GM21515 (cell line): Measurements from ENCODE around the gene C15orf39.
"Not testable (repeated sequence)": the region's sequence is repeated elsewhere in the genome, so short reads cannot be mapped to it uniquely, and the experiment has no call there.

ENCODE experiments used
- ATAC-seq: cut with Tn5 transposase; IDR thresholded peaks from one replicate; pipeline ENCODE4 v1.9.1; 2021; ENCODE audit not compliant: unreplicated experiment

C15orf39 gene

DNA sequence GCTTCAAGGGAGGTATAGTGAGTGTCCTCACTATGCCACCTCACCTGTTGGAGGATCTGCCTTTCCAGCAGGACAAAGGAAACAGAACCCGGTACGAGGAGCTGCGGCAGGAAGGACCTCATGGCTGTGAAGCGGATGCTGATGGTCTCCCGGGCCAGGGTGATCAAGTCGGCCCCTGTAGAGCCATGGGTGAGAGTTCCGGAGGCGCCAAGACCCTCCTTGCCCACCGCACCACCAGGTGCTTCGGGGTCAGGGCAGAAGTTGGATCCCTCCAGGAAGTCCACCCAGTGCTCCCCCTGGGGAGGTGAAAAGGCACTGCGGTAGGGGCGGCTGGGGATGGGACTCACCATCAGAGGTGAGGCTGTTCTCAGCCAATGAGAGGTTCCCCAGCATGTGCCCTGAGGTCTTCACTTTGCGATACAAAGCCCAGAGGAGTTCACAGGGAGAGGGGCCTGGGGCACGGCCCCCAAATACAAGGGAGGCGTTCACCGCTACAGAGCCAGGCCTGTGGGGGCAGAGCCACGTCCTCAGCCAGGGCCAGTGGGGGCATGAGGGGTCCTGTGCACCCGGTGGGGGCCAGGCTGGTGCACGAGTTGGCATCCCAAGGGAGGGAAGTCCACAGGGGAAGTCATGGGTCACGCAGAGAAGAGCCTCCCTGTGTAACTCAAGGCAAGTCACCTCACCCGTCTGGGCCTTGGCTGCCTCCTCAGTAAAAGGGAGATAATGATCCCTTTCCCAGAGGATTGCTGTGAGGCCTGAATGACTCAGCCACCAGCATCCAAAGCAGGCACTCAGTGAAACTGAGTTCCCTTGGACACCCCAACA lies 27.7 kb downstream of the C15orf39 start:
- ATAC-seq: no peak

DNA sequence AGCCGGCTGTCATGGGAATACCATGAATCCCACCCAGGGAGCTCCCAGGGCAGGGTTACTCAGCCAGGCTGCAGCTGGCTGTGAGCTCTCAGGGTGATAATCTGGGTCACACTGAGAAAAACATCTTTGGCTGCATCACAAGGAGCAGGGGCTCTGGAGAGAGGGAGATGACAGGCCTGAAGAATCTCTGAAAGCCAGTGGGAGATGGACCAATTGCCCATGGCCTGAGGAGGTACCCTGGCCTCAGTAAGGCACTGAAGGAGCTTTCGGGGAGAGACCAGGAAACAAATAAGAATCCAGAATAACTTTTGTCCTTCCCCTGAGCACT lies 28.3 kb downstream of the C15orf39 start:
- no peak for ATAC-seq

- no peak for ATAC-seq
These were observed 29.1 kb downstream of the C15orf39 start for GRCh38 chr15:75230551-75231371.

DNA sequence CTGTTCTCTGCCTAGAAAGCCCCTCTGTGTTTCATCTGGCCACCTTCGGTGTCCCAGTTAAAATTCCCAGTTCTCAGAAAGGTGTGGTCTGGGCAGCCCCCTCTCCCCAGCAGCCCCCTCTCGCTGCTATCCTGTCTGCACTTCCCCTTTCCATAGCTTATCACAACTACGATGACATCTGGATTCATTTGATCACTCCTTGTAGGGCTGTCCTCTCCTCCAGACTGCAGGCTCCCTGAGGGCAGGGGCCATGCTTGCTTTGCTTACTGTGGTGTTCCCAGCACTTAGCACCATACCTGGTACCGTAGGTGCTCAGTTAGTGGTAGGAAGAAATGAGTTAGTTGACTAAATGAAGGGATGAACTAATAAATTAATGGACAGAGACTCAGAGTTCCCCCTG lies 30.2 kb downstream of the C15orf39 start:
- ATAC-seq: no peak

- ATAC-seq: no peak
These were observed 30.7 kb downstream of the C15orf39 start for GRCh38 chr15:75232252-75232813.

DNA sequence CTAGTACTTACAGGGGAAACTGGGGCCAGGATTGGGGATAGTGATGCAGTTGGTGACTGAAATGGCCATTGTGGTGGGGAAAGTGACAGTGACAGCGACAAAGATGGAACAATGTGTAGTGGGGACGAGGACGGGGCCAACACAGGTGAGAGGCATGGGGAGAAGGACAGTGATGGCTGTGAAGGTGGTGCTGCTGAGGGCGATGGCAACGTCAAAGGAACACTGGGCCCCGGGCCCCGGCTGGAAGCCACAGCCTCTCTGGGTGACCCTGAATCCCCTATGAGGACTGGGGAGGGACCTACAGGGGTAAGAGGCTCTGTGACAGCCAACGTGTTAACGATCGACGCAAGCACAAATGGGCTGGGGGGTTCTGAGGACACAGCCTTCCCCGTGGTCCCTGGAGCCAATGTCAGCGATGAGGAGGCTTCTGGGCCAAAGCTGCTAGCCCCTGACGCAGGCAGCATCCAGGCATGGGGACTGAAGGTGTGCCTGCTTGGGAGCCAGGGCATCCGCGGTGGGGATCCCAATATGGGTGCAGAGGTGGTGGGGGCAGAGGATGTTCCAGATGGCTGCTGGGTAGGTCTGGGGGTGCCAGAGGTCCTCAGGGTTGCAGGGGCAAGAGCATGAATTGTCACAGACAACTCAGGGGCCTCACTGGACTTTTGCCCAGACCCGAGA lies 31.3 kb downstream of the C15orf39 start:
- ATAC-seq: no peak

DNA sequence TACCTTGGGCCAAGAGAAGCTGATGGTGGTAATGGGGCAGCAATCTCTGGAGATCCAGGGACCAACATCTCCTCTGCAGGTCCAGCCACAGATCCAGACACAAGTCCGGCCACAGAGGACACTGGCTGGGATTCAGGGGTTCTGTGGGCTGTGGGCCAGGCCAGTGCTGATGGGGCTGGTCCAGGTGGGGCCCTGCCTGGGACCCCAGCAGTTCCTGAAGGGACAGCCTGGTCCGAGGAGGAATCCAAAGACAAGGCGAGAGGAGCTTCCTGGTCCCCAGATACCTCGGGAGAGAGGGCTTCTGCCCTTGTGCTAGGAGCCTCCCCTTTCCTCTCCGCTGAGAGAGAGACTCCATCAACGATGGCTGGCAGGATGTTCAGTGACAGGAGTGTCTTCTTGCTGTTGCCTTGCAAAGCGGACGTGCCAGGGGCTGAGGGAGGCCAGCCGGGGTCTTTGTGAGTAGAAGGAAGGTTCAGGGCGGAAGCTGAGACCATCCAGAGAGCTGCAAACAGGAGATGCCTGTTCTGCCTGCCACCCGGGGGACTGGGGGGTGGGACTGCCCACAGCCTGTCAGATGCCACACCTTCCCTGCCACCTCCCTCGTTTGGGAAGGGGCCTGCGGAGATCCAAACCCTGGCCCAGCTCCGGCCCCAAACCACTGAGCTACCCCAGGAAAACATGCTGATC lies 32.0 kb downstream of the C15orf39 start:
- no peak for ATAC-seq

DNA sequence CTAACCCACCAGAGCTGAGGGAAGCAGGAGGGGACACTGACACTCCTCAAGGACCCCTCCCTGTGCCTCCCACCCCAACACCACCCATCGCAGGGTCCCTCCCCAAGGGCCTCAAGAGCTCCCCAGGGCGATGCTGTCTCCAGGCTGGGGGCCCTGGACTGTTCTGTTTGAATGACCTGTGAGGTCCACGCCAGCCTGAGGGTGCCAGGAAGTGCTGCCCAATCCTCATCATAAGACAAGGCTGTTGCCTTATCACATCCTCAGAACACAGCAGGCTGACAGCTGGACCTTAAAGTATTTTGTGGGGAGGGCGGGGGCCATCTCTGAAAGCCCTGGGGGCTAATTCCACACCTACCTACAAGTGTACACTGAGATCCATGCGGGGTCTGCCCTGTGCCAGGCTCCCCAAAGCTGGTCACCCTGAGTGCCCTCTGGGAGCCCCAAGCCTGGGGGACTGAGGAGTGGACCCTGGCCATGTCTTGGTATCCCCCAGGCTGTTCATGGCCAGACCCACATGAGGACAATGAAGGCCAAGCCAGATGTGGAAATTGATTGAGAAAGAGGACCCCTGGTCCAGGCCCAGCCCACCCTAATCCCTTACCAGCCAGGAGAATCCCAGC lies 32.6 kb downstream of the C15orf39 start:
- ATAC-seq: no peak

- no peak for ATAC-seq
These were observed 33.5 kb downstream of the C15orf39 start for GRCh38 chr15:75235051-75235673.

- no peak for ATAC-seq
These were observed 34.4 kb downstream of the C15orf39 start for GRCh38 chr15:75235760-75236729.

- no peak for ATAC-seq
These were observed 35.8 kb downstream of the C15orf39 start for GRCh38 chr15:75237316-75237982.

GRCh38 chr15:75238150-75238549 lies 36.5 kb downstream of the C15orf39 start:
- ATAC-seq: no peak

DNA sequence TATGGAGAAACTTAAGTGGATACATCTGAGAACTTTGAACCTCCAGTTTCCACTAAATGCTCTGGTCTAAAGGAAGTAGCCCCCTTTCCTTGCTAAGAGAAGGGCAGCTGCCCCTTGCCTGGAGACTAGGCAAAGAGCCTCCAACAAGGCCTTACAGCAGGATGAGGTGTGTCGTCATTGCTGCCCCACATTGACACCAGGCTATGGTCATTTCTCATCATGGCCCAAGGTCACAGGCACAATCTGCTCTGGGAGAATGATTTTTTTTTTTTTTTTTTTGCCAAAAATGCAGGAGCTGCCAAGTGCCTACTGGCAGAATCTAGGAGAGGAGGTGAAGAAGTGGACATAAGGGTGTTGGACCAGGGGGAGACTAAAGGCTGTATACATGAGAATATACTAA lies 44.1 kb downstream of the C15orf39 start:
- ATAC-seq: not testable (repeated sequence)

DNA sequence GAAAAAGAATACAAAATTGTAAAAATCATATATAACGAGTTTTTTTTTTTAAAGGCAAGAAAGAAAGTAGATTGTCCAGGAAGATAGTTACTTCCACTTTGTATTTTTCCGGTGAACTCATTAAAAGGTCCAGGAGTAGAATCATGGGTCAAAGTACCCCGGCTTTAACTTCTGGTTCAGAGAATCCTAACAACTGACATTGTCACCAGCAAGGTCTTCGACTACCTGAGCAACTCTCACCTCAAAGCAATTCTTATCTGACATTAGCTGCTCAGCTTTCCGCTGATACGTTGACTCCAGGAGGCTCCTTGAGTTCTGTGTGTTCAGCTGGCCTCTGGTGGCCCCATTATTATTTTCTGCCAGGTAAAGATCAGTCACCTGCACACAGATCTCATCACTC lies 47.3 kb downstream of the C15orf39 start:
- ATAC-seq: not testable (repeated sequence)

- no peak for ATAC-seq
These were observed 48.0 kb downstream of the C15orf39 start for GRCh38 chr15:75249726-75250125.

- not testable (repeated sequence) for ATAC-seq
These were observed 49.7 kb downstream of the C15orf39 start for GRCh38 chr15:75251343-75251742.

DNA sequence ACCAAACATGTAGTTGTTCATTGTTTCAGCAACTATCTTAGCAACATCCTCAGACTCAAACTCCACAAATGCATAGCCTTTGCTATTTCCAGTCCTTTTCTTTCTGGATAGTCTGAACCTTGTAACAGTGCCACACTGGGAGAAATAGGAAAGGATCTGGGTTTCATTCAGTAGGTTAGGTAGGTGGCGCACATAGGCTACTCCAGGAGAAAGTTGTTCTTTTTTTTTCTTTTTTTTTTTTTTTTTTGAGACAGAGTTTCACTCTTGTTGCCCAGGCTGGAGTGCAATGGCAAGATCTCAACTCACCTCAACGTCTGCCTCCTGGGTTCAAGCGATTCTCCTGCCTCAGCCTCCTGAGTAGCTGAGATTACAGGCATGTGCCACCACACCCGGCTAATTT lies 50.6 kb downstream of the C15orf39 start:
- not testable (repeated sequence) for ATAC-seq

GRCh38 chr15:75258034-75258433 lies 56.4 kb downstream of the C15orf39 start, which contains the start of gene GOLGA6C:
GOLGA6C (plus strand) TSS chr15:75258334; CDS start chr15:75258599, 265 bp downstream.
- ATAC-seq: not testable (repeated sequence)
